Activated effector memory CD4-positive, alpha-beta T cell treated with Interleukin-2 at 50 U/mL for 16 hours (primary cell): ENCODE measurements around the gene SKIDA1.

Source experiments
- DNase-seq: peaks from one replicate; pipeline ENCODE4 v3.0.0-alpha.2; 2020

SKIDA1 gene

DNA sequence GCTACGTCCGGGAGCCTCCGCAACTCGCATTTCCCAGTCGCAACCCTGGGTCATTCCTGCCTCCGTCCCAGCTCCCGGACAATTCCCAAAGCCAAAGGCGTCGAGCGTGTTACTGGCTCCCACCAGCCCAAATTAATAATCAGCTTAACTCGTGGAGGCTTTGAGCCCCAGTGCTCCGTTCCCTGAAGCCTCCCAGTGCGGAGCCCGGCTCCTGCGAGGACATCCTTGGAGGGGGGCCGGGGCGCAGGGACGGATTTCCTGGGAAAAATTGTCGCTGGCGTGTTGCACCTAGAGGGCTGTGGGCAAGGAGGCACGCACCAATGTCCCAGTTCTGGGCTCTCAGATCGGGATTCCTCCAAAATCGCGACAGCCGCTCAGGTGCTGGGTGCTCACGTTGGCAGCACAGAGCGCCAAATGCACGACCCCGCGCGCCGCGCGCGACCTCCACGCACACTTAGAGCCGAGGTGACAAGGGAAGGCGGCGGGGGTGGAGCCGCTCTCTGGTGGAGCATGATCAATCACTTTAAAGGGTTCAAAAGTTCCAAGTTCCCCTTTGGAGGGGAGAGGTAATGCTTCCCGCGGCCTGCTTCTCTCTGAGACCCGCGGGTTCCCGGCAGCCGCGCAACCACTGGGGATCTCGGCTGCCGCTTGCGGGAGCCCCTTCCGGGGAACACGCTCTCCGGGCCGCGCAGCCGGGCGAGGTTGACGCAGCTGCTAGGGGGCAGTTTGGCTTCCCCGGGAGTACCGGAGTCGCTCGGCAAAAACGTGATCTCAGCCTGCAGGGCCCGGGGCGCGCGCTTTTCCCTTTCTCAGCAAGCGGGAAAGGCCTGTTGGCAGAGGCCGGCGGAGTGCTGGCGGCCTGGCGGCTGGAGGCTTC, 25.5 kb downstream of the SKIDA1 start:
- DNase-seq = no peak

GRCh38 chr10:21498986-21499385, 26.5 kb downstream of the SKIDA1 start:
- DNase-seq = no peak

GRCh38 chr10:21498377-21498776, 27.1 kb downstream of the SKIDA1 start:
- no peak for DNase-seq

DNA sequence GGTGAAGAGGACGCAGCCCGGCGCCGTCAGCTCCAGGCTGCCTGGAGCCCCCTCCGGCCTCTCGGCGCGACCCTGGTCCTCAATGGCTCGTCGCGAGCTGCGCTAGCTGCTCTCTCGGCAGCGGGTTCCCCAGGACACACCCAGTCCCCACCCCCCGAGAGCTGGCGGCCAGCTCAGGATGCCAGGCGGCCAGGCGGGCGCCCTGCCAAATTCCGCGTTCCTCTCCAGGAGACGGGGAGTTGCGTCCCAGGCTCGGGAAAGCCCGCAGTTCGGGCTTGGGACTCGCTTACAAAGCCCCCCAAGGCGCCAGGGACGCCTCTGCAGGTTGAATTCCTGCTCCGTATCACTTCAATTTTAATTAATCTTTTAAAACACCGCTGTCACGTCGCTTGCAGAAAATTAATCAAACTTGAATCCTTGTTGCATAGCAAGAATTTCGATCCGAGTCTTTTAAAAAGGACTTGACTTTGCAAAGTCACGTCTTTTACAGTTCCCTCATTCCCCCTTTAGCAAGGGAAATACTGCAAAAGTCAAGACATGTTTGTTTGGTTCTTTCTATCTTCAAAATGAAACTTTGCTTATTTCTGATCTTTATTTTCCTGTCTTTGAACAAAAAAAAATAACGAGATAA, 28.2 kb downstream of the SKIDA1 start:
- no peak for DNase-seq

GRCh38 chr10:21496343-21497176, 28.9 kb downstream of the SKIDA1 start:
- peak; percentile 41 for DNase-seq

GRCh38 chr10:21495752-21496342, 29.6 kb downstream of the SKIDA1 start:
- peak; percentile 83 for DNase-seq

GRCh38 chr10:21495002-21495751, 30.3 kb downstream of the SKIDA1 start:
- no peak for DNase-seq

DNA sequence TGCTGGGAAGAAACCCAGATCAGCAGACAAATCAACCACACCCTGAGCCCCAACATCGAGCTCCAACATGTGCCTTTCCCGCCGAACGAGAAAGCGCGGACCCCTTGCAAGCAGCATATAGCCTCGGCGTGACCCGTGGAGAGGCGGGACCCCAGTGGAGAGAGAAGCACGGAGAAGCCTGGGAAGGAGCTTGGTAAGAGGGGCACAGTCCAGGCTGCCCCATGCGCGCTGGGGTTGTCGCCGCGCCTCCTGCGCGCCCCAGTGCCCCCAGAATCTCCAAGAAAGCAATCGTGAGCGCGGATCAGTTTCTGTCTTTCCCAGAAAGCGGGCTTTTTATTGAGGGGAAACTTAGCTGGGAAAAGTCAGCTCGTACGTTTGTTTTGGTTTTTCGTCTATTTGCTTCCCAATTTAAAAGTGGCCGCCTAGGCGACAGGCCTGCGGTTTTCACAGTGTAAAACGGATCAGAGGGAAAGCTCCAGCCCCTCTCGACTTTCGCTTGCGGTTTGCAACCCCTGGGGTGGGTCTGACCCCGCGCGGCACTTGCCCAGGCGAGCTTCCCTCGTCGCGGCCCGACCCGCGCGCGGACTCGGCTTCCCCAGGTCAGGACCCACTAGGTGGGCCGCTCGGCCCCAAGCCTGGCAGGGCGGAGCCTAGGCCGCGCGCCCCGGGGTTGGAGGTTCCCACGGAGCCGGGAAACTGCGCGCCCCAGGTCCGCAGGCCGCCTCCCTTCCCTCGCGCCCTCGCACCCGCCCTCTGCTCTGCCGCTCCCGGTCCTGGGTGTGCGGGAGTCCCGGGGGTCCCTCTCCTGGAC, 31.1 kb downstream of the SKIDA1 start:
- DNase-seq = no peak

DNA sequence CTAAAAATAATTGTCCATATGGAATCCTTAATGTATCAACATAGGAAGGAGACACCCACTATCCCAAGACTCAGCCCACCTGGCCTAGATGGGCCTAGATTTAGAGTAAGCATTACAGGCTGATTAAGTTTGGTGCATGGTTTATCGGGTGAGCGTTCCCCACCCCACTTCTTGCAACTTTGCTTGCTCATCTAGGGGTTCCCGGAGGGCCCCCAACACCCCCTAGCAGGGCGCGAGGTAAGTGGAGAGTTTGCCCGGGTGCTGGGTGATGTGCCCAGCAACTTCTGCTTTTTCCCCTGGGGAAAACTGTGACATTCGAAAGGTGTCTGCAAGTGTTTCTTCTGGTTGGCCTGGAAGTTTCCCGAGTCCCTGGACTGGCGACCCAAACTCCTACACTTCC, 31.7 kb downstream of the SKIDA1 start:
- DNase-seq = no peak

- no peak for DNase-seq
These were observed 33.1 kb downstream of the SKIDA1 start for GRCh38 chr10:21492421-21492820.

GRCh38 chr10:21490711-21491105, 34.8 kb downstream of the SKIDA1 start:
- DNase-seq = no peak

- no peak for DNase-seq
These were observed 35.3 kb downstream of the SKIDA1 start for GRCh38 chr10:21490028-21490710.

DNA sequence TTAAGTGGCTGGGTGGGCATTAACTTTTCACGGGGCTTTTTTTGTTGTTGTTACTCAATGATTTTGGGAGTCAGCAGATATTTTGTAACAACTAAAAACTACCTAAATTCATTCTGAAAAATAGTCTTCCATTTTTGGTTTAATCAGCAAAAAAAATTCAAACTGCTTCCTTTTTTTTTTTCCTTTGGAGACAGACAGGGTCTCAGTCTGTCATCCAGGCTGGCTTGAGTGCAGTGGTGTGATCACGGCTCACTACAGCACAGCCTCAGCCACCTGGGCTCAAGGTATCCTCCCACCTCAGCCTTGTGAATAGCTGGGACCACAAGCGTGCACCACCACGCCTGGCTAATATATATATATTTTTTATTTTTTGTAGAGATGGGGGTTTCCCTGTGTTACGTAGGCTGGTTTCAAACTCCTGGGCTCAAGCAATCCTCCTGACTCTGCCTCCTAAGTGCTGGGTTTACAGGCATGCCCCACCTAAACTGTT, 36.5 kb downstream of the SKIDA1 start:
- DNase-seq = no peak

- no peak for DNase-seq
These were observed 37.1 kb downstream of the SKIDA1 start for GRCh38 chr10:21488246-21488956.

GRCh38 chr10:21487416-21488180, 37.9 kb downstream of the SKIDA1 start:
- no peak for DNase-seq

- no peak for DNase-seq
These were observed 42.7 kb downstream of the SKIDA1 start for GRCh38 chr10:21482821-21483220.

DNA sequence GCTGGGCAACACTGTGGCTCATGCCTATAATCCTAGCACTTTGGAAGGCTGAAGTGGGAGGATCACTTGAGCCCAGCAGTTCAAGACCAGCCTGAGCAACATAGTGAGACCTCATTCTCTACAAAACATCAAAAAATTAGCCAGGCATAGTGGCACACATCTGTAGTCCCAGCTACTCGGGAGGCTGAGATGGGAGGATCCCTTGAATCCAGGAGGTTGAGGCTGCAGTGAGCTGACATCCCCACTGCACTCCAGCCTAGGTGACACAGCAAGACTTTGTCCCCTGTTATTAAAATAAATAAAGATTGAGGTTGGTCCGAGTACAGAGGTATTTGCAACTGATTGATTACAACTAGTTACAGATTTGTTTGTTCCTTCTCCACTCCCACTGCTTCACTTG, 44.1 kb downstream of the SKIDA1 start:
- DNase-seq = no peak

GRCh38 chr10:21479570-21480315, 45.7 kb downstream of the SKIDA1 start:
- no peak for DNase-seq
